ENCODE measurements around the gene FPGS. TPM values are rescaled to one million over a fixed set of nuclear protein-coding genes. Genes with fewer than 3 reads are reported as not detected.

The FPGS gene
- total RNA-seq, 2 donors from 2014 or later = 43.9 to 47.0 TPM

GRCh38 chr9:127809002-127809539 is 6.4 kb downstream of the FPGS start:
- H3K27me3 ChIP-seq = no peaks in the 10 kb centered on the region
- peak overlapping the region in 1 of 2 donors; percentile 9 for H3K4me3 ChIP-seq
- no peak for DNase-seq (ENCODE audit: low spot score)
- no peaks in the 10 kb centered on the region for H3K9me3 ChIP-seq
- peaks cover 40% of the 10 kb centered on the region for H3K36me3 ChIP-seq
- peak overlapping the region; percentile 77 to 79 for H3K27ac ChIP-seq
- H3K4me1 ChIP-seq = peaks cover 0 to 27% of the 10 kb centered on the region in 2 donors
- TF ChIP-seq CTCF (IDR thresholded peaks at IDR 0.05) = no peak

GRCh38 chr9:127809540-127810377 is 7.1 kb downstream of the FPGS start:
- H3K27ac ChIP-seq = peak overlapping the region; percentile 77 to 79
- TF ChIP-seq CTCF (IDR thresholded peaks at IDR 0.05) = no peak
- peaks cover 0 to 20% of the 10 kb centered on the region in 2 donors for H3K4me1 ChIP-seq
- H3K4me3 ChIP-seq = peak overlapping the region in 1 of 2 donors; percentile 9
- H3K36me3 ChIP-seq = peaks cover 47% of the 10 kb centered on the region
- DNase-seq (ENCODE audit: low spot score) = no peak
- no peaks in the 10 kb centered on the region for H3K27me3 ChIP-seq
- H3K9me3 ChIP-seq = no peaks in the 10 kb centered on the region

GRCh38 chr9:127810378-127811187 is 7.9 kb downstream of the FPGS start:
- DNase-seq (ENCODE audit: low spot score) = no peak
- H3K4me3 ChIP-seq = no peak overlapping the region
- peaks cover 55% of the 10 kb centered on the region for H3K36me3 ChIP-seq
- no peaks in the 10 kb centered on the region for H3K9me3 ChIP-seq
- H3K27me3 ChIP-seq = no peaks in the 10 kb centered on the region
- peaks cover 0 to 18% of the 10 kb centered on the region in 2 donors for H3K4me1 ChIP-seq
- H3K27ac ChIP-seq = peak overlapping the region in 1 of 2 donors; percentile 77
- no peak for TF ChIP-seq CTCF (IDR thresholded peaks at IDR 0.05)

GRCh38 chr9:127812011-127812410 is 9.3 kb downstream of the FPGS start:
- peaks cover 0 to 18% of the 10 kb centered on the region in 2 donors for H3K4me1 ChIP-seq
- H3K27me3 ChIP-seq = no peaks in the 10 kb centered on the region
- peaks cover 65% of the 10 kb centered on the region for H3K36me3 ChIP-seq
- H3K27ac ChIP-seq = no peak overlapping the region
- DNase-seq (ENCODE audit: low spot score) = no peak
- no peak overlapping the region for H3K4me3 ChIP-seq
- TF ChIP-seq CTCF (IDR thresholded peaks at IDR 0.05) = no peak
- no peaks in the 10 kb centered on the region for H3K9me3 ChIP-seq

- H3K4me3 ChIP-seq = no peak overlapping the region
- H3K27me3 ChIP-seq = no peaks in the 10 kb centered on the region
- peaks cover 0 to 28% of the 10 kb centered on the region in 2 donors for H3K4me1 ChIP-seq
- no peak for TF ChIP-seq CTCF (IDR thresholded peaks at IDR 0.05)
- no peak for DNase-seq (ENCODE audit: low spot score)
- H3K9me3 ChIP-seq = no peaks in the 10 kb centered on the region
- peaks cover 65% of the 10 kb centered on the region for H3K36me3 ChIP-seq
- no peak overlapping the region for H3K27ac ChIP-seq
These were observed 10.4 kb downstream of the FPGS start for GRCh38 chr9:127812936-127813675.

Measured in right atrium auricular region (tissue), 2 donors.